SH-SY5Y (cell line): ENCODE measurements around the gene CNKSR3.

Experiments
- GATA2 ChIP-seq: IDR thresholded peaks from 2 replicates; pipeline ENCODE4 v1.6.1; 2011; ENCODE audit warnings: mild to moderate bottlenecking, low read depth, low read length
- GATA3 ChIP-seq: IDR thresholded peaks from 2 replicates; pipeline ENCODE4 v1.6.1; 2011; ENCODE audit warnings: low read depth, mild to moderate bottlenecking, low read length, moderate library complexity

- TF ChIP-seq GATA2 (no peak), GATA3 (no peak)
These were observed 98.2 kb downstream of the CNKSR3 start for GRCh38 chr6:154412106-154412820.
